ENCODE data around the gene DLGAP1.

The DLGAP1 gene

DNA sequence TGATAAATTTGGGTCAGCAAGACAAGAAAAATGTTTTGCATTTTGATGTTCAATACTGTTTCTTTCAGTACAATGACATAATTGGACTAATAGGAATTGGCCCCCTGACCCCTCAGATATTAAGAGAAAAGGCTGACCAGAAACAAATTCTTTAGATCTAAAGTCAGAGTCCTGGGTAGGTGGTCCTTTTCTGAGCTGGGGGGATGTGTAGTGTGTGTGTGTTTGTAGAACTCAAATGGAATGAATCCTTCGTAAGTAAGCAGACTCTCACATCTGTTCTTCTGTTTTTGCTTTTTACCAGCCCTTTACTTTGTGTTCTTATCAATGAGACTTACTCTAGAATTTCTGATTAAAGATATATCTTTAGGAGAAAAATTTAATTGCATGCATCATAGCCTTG, 677.4 kb downstream of the DLGAP1 start:
- no peak for DNase-seq
- H3K27me3 ChIP-seq, result no peaks in the 10 kb centered on the region
- no peaks in the 10 kb centered on the region for H3K4me1 ChIP-seq
- H3K36me3 ChIP-seq, result no peaks in the 10 kb centered on the region
- TF ChIP-seq, protein P1, sequence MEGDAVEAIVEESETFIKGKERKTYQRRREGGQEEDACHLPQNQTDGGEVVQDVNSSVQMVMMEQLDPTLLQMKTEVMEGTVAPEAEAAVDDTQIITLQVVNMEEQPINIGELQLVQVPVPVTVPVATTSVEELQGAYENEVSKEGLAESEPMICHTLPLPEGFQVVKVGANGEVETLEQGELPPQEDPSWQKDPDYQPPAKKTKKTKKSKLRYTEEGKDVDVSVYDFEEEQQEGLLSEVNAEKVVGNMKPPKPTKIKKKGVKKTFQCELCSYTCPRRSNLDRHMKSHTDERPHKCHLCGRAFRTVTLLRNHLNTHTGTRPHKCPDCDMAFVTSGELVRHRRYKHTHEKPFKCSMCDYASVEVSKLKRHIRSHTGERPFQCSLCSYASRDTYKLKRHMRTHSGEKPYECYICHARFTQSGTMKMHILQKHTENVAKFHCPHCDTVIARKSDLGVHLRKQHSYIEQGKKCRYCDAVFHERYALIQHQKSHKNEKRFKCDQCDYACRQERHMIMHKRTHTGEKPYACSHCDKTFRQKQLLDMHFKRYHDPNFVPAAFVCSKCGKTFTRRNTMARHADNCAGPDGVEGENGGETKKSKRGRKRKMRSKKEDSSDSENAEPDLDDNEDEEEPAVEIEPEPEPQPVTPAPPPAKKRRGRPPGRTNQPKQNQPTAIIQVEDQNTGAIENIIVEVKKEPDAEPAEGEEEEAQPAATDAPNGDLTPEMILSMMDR (IDR thresholded peaks at IDR 0.05; ENCODE audit: low read depth, low read length), result no peak
- no peaks in the 10 kb centered on the region for H3K9me3 ChIP-seq
- no peak overlapping the region for H3K4me3 ChIP-seq (ENCODE audit: low read depth, low read length)

DNA sequence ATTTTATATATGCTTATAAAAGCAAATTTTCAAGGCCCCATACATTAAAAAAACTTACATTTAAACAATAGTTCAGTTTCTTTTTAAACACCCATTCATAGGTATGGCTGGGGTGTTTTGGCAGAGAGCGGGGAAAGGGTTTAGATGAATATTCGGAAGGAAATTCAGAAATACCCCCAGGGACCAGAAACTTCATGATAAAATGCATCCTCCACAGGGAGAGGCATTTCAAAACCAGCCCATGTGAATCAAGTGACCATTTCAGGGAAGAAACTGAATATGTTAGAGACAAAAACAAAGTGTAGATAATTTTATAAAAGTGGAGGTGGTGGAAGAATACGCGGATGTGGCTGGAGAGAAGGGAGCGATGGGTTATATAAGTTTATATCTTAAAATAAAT, 678.0 kb downstream of the DLGAP1 start:
- Histone ChIP-seq H3K4me3 (ENCODE audit: low read depth, low read length) (no peak overlapping the region), H3K36me3 (no peaks in the 10 kb centered on the region), H3K9me3 (no peaks in the 10 kb centered on the region), H3K4me1 (no peaks in the 10 kb centered on the region), H3K27me3 (no peaks in the 10 kb centered on the region)
- no peak for DNase-seq
- TF ChIP-seq, protein P1 (IDR thresholded peaks at IDR 0.05; ENCODE audit: low read depth, low read length), result no peak

DNA sequence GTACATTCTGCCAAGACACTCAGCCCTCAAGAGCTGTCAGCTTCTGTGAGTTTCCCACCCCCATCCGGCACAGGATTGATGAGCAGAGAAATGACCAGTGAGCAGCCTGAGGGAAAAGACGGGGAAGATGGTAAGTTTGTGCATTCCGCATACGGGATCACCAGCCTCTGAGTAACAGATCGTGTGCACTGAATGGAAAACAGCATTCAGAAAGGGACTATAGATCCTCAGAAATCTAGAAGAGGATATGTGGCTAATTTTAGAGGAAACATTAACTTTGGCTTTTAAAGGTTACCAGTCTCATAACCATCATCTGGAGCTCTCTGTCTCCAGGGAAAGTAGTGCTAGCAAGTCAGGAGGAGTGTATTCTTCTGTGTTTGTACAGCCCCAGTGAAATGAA, 679.1 kb downstream of the DLGAP1 start:
- Histone ChIP-seq H3K4me1 (no peaks in the 10 kb centered on the region), H3K36me3 (no peaks in the 10 kb centered on the region), H3K9me3 (no peaks in the 10 kb centered on the region), H3K4me3 (ENCODE audit: low read depth, low read length) (no peak overlapping the region), H3K27me3 (no peaks in the 10 kb centered on the region)
- no peak for DNase-seq
- TF ChIP-seq, protein P1 (IDR thresholded peaks at IDR 0.05; ENCODE audit: low read depth, low read length), result no peak

DNA sequence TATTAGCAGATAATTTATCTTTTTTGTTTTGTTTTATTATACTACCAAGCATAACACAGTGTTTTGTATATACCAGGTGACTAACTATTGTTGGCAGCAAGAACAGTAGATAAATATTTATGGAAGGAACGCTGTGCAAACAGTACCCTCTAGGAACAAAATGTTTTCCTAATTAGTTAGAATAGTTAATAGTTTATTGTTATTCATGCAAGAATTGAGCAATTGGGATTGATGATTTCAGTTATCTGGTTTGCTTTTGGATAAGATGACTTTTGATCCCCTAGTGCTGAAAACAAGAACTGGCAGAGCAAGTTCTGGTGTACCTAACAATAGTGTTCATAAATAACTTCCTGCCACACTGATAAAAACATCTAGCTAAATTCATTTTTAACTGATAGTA, 681.8 kb downstream of the DLGAP1 start:
- TF ChIP-seq, protein P1 (IDR thresholded peaks at IDR 0.05; ENCODE audit: low read depth, low read length), result no peak

DNA sequence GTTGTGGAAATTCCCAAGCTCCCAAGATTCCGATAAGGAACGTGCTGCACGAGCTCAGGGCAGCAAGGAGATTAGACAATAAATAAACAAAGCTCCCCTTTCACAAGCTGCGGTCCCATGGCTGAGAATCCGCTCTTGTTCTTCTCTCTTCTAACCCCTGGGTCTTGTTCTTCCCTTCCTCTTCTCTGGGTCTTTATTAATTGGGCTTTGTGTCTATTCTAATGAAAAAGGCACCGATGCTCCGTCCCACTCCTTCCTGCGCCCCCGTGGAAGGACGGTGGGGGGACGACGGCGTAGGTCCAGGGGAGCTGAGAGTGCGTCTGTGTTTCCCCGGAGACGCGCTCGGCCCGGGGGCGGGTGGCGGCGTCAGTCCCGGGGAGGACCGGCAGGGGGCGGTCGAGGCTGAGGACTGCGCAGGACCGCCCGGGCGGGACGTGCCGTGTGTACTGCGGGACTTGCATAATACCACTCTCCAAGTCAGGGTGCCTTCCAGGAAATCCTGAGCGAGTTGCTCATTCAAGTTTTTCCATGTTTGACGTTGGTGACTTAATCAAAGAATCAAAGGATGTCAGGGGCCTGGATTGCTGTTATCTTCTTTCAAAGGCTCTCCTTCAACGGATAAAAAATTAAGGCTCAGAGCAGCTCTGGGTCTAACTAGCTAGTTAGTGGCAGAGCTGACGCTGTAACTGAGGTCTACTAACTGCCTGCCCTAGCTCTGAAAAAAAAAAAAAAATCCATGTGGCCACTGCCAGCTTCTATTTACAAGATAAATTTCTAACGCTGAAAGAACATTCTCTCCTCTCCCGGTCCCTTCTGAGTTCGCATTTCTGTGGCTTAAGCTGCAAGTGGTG, 683.8 kb downstream of the DLGAP1 start:
- no peaks in the 10 kb centered on the region for H3K9me3 ChIP-seq
- TF ChIP-seq, protein P1 (IDR thresholded peaks at IDR 0.05; ENCODE audit: low read depth, low read length), result peak; percentile 60
- DNase-seq, result peak; percentile 50
- no peaks in the 10 kb centered on the region for H3K36me3 ChIP-seq
- no peaks in the 10 kb centered on the region for H3K27me3 ChIP-seq
- H3K4me3 ChIP-seq (ENCODE audit: low read depth, low read length), result no peak overlapping the region
- H3K4me1 ChIP-seq, result no peaks in the 10 kb centered on the region

More for the DNA sequence above, 681.8 kb downstream of the DLGAP1 start:
- no peaks in the 10 kb centered on the region for H3K27me3 ChIP-seq
- DNase-seq, result no peak
- H3K9me3 ChIP-seq, result no peaks in the 10 kb centered on the region
- no peaks in the 10 kb centered on the region for H3K36me3 ChIP-seq
- H3K4me1 ChIP-seq, result no peaks in the 10 kb centered on the region
- H3K4me3 ChIP-seq (ENCODE audit: low read depth, low read length), result no peak overlapping the region

DNA sequence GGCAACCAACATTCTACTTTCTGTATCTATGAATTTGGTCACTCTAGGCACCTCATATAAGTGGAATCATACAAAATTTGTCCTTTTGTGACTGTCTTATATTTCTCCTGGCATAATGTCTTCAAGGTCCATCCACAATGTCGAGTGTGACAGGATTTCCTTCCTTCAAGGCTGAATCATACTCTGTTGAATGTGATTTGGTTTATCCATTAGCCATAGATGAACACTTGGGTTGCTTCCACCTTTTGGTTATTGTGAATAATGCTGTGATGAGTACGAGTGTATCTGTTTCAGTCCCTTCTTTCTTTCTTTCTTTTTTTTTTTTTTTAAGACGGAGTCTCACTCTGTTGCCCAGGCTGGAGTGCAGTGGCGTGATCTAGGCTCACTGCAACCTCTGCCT, 693.8 kb downstream of the DLGAP1 start:
- no peaks in the 10 kb centered on the region for H3K9me3 ChIP-seq
- H3K27me3 ChIP-seq, result no peaks in the 10 kb centered on the region
- DNase-seq, result no peak
- H3K4me1 ChIP-seq, result no peaks in the 10 kb centered on the region
- H3K4me3 ChIP-seq (ENCODE audit: low read depth, low read length), result no peak overlapping the region
- TF ChIP-seq, protein P1 (IDR thresholded peaks at IDR 0.05; ENCODE audit: low read depth, low read length), result no peak
- no peaks in the 10 kb centered on the region for H3K36me3 ChIP-seq
